Sigmoid colon (tissue), 3 donors: Measurements from ENCODE around the gene C1GALT1.

Source experiments
- POLR2A ChIP-seq, 2 donors: fragments of 450-650 bp; IDR thresholded peaks; one replicate each; pipeline ENCODE4 v1.6.1; 2016; ENCODE audit warnings: antibody characterized with exemption in 2 of 2, mild to moderate bottlenecking in 2 of 2, moderate library complexity in 2 of 2
- TF ChIP-seq, protein P1 (sequence below), 4 experiments: fragments of 450-650 bp in 3 of 4; fragments of 200-600 bp in 1 of 4; IDR thresholded peaks; one replicate each; pipeline ENCODE4 v1.5.1; 2016 to 2019; ENCODE audit warnings: antibody characterized with exemption in 4 of 4, mild to moderate bottlenecking in 3 of 4, moderate library complexity in 2 of 4

DNA sequence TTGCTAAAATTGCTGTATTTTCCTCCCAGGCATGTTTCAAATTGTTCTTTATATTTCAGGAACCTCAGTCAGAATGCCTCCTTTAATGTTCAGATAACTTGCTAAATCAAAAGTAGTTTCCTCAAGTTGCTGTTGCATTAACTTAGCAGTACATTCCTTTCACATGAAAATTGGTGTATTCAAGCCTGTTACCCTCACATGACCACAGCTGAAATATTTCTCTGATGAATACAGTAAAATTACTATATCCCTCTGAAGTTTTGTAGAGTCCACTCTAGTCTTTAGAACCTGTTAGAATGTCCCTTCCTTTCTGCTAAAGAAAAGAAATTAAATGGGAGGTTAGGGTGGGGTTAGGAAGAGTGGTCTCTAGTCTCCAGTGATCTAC is 24.5 kb upstream of the C1GALT1 start:
- TF ChIP-seq, protein P1, sequence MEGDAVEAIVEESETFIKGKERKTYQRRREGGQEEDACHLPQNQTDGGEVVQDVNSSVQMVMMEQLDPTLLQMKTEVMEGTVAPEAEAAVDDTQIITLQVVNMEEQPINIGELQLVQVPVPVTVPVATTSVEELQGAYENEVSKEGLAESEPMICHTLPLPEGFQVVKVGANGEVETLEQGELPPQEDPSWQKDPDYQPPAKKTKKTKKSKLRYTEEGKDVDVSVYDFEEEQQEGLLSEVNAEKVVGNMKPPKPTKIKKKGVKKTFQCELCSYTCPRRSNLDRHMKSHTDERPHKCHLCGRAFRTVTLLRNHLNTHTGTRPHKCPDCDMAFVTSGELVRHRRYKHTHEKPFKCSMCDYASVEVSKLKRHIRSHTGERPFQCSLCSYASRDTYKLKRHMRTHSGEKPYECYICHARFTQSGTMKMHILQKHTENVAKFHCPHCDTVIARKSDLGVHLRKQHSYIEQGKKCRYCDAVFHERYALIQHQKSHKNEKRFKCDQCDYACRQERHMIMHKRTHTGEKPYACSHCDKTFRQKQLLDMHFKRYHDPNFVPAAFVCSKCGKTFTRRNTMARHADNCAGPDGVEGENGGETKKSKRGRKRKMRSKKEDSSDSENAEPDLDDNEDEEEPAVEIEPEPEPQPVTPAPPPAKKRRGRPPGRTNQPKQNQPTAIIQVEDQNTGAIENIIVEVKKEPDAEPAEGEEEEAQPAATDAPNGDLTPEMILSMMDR (IDR thresholded peaks at IDR 0.05), result no peak
- no peak for TF ChIP-seq POLR2A (IDR thresholded peaks at IDR 0.05)
